Liver (tissue), 9 donors: ENCODE data around the gene NR1D1. TPM values are rescaled to one million over a fixed set of nuclear protein-coding genes. Genes with fewer than 3 reads are reported as not detected.

Source experiments
- DNase-seq: peaks from one replicate; pipeline ENCODE4 v3.0.0-alpha.2; 2017; ENCODE audit warnings: low spot score
- H3K27ac ChIP-seq, 2 donors: one replicate each; pipeline ENCODE4 v1.7.0; 2013; ENCODE audit warnings: inconsistent platforms in 2 of 2, low read length in 2 of 2, control low read depth in 1 of 2, low read depth in 1 of 2, mild to moderate bottlenecking in 1 of 2
- H3K27me3 ChIP-seq, 4 donors: one replicate each; pipeline versions ENCODE4 v1.6.1 to v1.7.0; 2013; ENCODE audit warnings: low read length in 3 of 4, inconsistent platforms in 1 of 4, mild to moderate bottlenecking in 1 of 4, moderate library complexity in 1 of 4; ENCODE audit not compliant: control insufficient read depth in 4 of 4, insufficient read depth in 4 of 4
- H3K36me3 ChIP-seq, 4 donors: one replicate each; pipeline versions ENCODE4 v1.6.1 to v1.7.0; 2013; ENCODE audit warnings: low read length in 3 of 4, mild to moderate bottlenecking in 3 of 4, low read depth in 1 of 4, moderate library complexity in 1 of 4; ENCODE audit not compliant: control insufficient read depth in 4 of 4, insufficient read depth in 3 of 4
- H3K4me1 ChIP-seq, 4 donors: one replicate each; pipeline versions ENCODE4 v1.6.1 to v1.7.0; 2013; ENCODE audit warnings: low read length in 3 of 4, mild to moderate bottlenecking in 3 of 4, moderate library complexity in 1 of 4; ENCODE audit not compliant: control insufficient read depth in 4 of 4, insufficient read depth in 4 of 4
- H3K4me3 ChIP-seq, 3 donors: one replicate each; pipeline versions ENCODE4 v1.6.1 to v1.7.0; 2013; ENCODE audit warnings: low read length in 3 of 3, control low read depth in 1 of 3, low read depth in 1 of 3, mild to moderate bottlenecking in 1 of 3
- H3K9ac ChIP-seq, 2 donors: one replicate each; pipeline ENCODE4 v1.7.0; 2013; ENCODE audit warnings: low read length in 2 of 2, mild to moderate bottlenecking in 2 of 2, moderate library complexity in 2 of 2, control low read depth in 1 of 2, low read depth in 1 of 2
- H3K9me3 ChIP-seq, 4 donors: one replicate each; pipeline versions ENCODE4 v1.6.1 to v1.7.0; 2013; ENCODE audit warnings: low read length in 3 of 4; ENCODE audit not compliant: control insufficient read depth in 4 of 4
- EGR1 ChIP-seq, 2 donors: IDR thresholded peaks; 2 replicates each; pipeline ENCODE4 v1.6.1; 2016 to 2018; ENCODE audit warnings: antibody characterized with exemption in 2 of 2, low read depth in 2 of 2
- FOXA1 ChIP-seq: IDR thresholded peaks from 2 replicates; pipeline ENCODE4 v1.6.1; 2016; ENCODE audit warnings: antibody characterized with exemption
- FOXA2 ChIP-seq: IDR thresholded peaks from 2 replicates; pipeline ENCODE4 v1.6.1; 2016; ENCODE audit warnings: antibody characterized with exemption
- GABPA ChIP-seq, 2 donors: IDR thresholded peaks in 1 of 2; conservative IDR thresholded peaks in 1 of 2; 2 replicates each; pipeline ENCODE4 v1.6.1; 2016; ENCODE audit warnings: antibody characterized with exemption in 2 of 2, mild to moderate bottlenecking in 1 of 2, moderate library complexity in 1 of 2
- HNF4A ChIP-seq, 2 donors: conservative IDR thresholded peaks; 2 replicates each; pipeline ENCODE4 v1.6.1; 2016; ENCODE audit warnings: antibody characterized with exemption in 2 of 2, mild to moderate bottlenecking in 2 of 2
- HNF4G ChIP-seq: IDR thresholded peaks from 2 replicates; pipeline ENCODE4 v1.6.1; 2016; ENCODE audit warnings: antibody characterized with exemption
- JUND ChIP-seq, 2 donors: IDR thresholded peaks; 2 replicates each; pipeline ENCODE4 v1.6.1; 2016; ENCODE audit warnings: antibody characterized with exemption in 2 of 2
- NR2F2 ChIP-seq: IDR thresholded peaks from 2 replicates; pipeline ENCODE4 v1.6.1; 2016; ENCODE audit warnings: antibody characterized with exemption
- RAD21 ChIP-seq, 2 donors: IDR thresholded peaks; 2 replicates each; pipeline ENCODE4 v1.6.1; 2016; ENCODE audit warnings: antibody characterized with exemption in 2 of 2, mild to moderate bottlenecking in 2 of 2
- REST ChIP-seq: IDR thresholded peaks from 2 replicates; pipeline ENCODE4 v1.6.1; 2016; ENCODE audit warnings: antibody characterized with exemption, mild to moderate bottlenecking
- RXRA ChIP-seq, 2 donors: IDR thresholded peaks; 2 replicates each; pipeline ENCODE4 v1.6.1; 2017 to 2018; ENCODE audit warnings: antibody characterized with exemption in 2 of 2, mild to moderate bottlenecking in 1 of 2
- SP1 ChIP-seq: IDR thresholded peaks from 2 replicates; pipeline ENCODE4 v1.6.1; 2018; ENCODE audit warnings: antibody characterized with exemption, mild to moderate bottlenecking
- TAF1 ChIP-seq: conservative IDR thresholded peaks from 2 replicates; pipeline ENCODE4 v1.6.1; 2016; ENCODE audit warnings: antibody characterized with exemption, mild to moderate bottlenecking
- YY1 ChIP-seq: IDR thresholded peaks from 2 replicates; pipeline ENCODE4 v1.6.1; 2016; ENCODE audit warnings: antibody characterized with exemption, mild to moderate bottlenecking
- WGBS: extraction: QIAGEN DNeasy Blood & Tissue Kit; methylation state at CpG from one replicate; pipeline ENCODE4 v1.1.7; 2013; 5-methylcytosine and 5-hydroxymethylcytosine counted together
- polyA plus RNA-seq, 2 donors: library from polyadenylated mRNA; stranded (reverse) in 1 of 2; unstranded in 1 of 2; fragments of 200-250 nt in 1 of 2; fragments of >200 nt in 1 of 2; fragmentation: Nextera tagmentation in 1 of 2; extraction: Ambion mirVana in 1 of 2; gene quantifications; one replicate each; pipeline versions ENCODE4 v1.2.1 to v1.2.3, GENCODE V29; 2013 to 2015
- total RNA-seq, 2 donors: library from RNA; depleted of rRNA; stranded (reverse); fragments of >200 nt; gene quantifications; one replicate each; pipeline ENCODE4 v1.2.3, GENCODE V29; 2014
- TF ChIP-seq, protein P1 (sequence below): IDR thresholded peaks from 2 replicates; pipeline ENCODE4 v1.6.1; 2016; ENCODE audit warnings: antibody characterized with exemption
- TF ChIP-seq, protein P2 (sequence below): IDR thresholded peaks from 2 replicates; pipeline ENCODE4 v1.6.1; 2016; ENCODE audit warnings: antibody characterized with exemption
- TF ChIP-seq, protein P3 (sequence below): IDR thresholded peaks from 2 replicates; pipeline ENCODE4 v1.6.1; 2016; ENCODE audit warnings: antibody characterized with exemption
- TF ChIP-seq, protein P4 (sequence below): fragments of 150-350 bp; IDR thresholded peaks from 2 replicates; pipeline ENCODE4 v1.5.1; 2017; ENCODE audit warnings: improper control_type of control experiment, low read depth, low read length; ENCODE audit not compliant: missing input control
- donor health status: healthy.
- donor health status: healthy.
- donor health status: healthy.
- donor health status: healthy.
- donor health status: healthy.

NR1D1 gene
- total and polyA plus RNA-seq, 4 donors: 0.84 to 13.7 (median 5.6) TPM

DNA sequence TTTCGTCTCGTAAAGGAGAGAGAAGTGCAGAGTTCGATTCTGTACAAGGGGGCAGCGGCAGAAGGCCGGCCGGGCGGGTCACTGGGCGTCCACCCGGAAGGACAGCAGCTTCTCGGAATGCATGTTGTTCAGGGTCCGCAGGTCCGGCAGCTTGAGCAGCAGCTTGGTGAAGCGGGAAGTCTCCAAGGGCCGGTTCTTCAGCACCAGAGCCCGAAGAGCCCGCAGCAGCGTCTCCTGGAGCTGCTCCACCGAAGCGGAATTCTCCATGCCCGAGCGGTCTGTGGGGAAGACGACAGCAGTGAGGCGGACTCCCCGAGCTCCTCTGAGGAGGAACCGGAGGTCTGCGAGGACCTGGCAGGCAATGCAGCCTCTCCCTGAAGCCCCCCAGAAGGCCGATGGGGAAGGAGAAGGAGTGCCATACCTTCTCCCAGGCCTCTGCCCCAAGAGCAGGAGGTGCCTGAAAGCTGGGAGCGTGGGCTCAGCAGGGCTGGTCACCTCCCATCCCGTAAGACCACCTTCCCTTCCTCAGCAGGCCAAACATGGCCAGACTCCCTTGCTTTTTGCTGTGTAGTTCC lies 7.3 kb downstream of the NR1D1 start:
- Histone ChIP-seq H3K27me3 (no peaks in the 10 kb centered on the region), H3K9ac (no peak overlapping the region), H3K9me3 (no peaks in the 10 kb centered on the region), H3K36me3 (peaks cover 15 to 39% (median 25%) of the 10 kb centered on the region in 4 donors), H3K4me1 (peaks cover 14 to 43% (median 36%) of the 10 kb centered on the region in 4 donors), H3K4me3 (no peak overlapping the region), H3K27ac (no peak overlapping the region)
- DNase-seq: no peak
- WGBS: 90% methylated on average over 29 of the region's 29 CpGs
- TF ChIP-seq EGR1 (IDR thresholded peaks at IDR 0.05; ENCODE audit: low read depth in 2 of 2) (no peak), YY1 (no peak), RXRA (IDR thresholded peaks at IDR 0.05) (no peak), NR2F2 (no peak), JUND (IDR thresholded peaks at IDR 0.05) (no peak), HNF4A (conservative IDR thresholded peaks at IDR 0.05) (no peak), SP1 (no peak), RAD21 (IDR thresholded peaks at IDR 0.05) (no peak), GABPA (IDR thresholded peaks at IDR 0.05 in 1 of 2, conservative IDR thresholded peaks at IDR 0.05 in 1 of 2) (no peak), TAF1 (no peak), REST (no peak), HNF4G (no peak), FOXA2 (no peak), FOXA1 (no peak)
- TF ChIP-seq, protein P1, sequence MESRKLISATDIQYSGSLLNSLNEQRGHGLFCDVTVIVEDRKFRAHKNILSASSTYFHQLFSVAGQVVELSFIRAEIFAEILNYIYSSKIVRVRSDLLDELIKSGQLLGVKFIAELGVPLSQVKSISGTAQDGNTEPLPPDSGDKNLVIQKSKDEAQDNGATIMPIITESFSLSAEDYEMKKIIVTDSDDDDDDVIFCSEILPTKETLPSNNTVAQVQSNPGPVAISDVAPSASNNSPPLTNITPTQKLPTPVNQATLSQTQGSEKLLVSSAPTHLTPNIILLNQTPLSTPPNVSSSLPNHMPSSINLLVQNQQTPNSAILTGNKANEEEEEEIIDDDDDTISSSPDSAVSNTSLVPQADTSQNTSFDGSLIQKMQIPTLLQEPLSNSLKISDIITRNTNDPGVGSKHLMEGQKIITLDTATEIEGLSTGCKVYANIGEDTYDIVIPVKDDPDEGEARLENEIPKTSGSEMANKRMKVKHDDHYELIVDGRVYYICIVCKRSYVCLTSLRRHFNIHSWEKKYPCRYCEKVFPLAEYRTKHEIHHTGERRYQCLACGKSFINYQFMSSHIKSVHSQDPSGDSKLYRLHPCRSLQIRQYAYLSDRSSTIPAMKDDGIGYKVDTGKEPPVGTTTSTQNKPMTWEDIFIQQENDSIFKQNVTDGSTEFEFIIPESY: no peak
- TF ChIP-seq, protein P2, sequence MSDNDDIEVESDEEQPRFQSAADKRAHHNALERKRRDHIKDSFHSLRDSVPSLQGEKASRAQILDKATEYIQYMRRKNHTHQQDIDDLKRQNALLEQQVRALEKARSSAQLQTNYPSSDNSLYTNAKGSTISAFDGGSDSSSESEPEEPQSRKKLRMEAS: no peak
- TF ChIP-seq, protein P3, sequence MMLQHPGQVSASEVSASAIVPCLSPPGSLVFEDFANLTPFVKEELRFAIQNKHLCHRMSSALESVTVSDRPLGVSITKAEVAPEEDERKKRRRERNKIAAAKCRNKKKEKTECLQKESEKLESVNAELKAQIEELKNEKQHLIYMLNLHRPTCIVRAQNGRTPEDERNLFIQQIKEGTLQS: no peak
- TF ChIP-seq, protein P4, sequence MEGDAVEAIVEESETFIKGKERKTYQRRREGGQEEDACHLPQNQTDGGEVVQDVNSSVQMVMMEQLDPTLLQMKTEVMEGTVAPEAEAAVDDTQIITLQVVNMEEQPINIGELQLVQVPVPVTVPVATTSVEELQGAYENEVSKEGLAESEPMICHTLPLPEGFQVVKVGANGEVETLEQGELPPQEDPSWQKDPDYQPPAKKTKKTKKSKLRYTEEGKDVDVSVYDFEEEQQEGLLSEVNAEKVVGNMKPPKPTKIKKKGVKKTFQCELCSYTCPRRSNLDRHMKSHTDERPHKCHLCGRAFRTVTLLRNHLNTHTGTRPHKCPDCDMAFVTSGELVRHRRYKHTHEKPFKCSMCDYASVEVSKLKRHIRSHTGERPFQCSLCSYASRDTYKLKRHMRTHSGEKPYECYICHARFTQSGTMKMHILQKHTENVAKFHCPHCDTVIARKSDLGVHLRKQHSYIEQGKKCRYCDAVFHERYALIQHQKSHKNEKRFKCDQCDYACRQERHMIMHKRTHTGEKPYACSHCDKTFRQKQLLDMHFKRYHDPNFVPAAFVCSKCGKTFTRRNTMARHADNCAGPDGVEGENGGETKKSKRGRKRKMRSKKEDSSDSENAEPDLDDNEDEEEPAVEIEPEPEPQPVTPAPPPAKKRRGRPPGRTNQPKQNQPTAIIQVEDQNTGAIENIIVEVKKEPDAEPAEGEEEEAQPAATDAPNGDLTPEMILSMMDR: no peak
